HG03280 (cell line): ENCODE results near the gene LILRA1.
"Not testable (repeated sequence)": the region's sequence is repeated elsewhere in the genome, so short reads cannot be mapped to it uniquely, and the experiment has no call there.

ENCODE experiments used
- ATAC-seq: cut with Tn5 transposase; IDR thresholded peaks from one replicate; pipeline ENCODE4 v1.9.1; 2021; ENCODE audit warnings: mild to moderate bottlenecking, moderate library complexity; ENCODE audit not compliant: unreplicated experiment

LILRA1 gene

DNA sequence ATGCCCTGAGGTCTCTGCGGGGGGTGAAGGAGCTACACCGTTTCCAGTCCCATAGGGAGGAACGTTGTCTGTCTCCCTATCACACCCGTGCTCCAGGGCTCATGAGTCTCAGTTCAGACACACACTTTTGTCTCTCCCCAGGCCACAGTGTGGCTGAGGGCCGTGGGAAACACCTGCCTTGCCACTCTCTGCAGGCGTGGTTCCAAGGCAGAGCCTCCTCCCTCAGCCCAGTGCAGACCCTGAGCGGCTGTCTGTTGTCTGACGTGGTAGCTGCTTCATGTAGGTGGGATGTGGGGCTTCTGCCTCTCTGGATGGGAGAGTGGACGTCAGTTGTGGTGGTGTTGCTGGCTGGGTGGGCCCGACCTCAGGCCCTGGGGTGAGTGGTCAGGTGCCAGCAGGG lies 30.8 kb downstream of the LILRA1 start:
- not testable (repeated sequence) for ATAC-seq

DNA sequence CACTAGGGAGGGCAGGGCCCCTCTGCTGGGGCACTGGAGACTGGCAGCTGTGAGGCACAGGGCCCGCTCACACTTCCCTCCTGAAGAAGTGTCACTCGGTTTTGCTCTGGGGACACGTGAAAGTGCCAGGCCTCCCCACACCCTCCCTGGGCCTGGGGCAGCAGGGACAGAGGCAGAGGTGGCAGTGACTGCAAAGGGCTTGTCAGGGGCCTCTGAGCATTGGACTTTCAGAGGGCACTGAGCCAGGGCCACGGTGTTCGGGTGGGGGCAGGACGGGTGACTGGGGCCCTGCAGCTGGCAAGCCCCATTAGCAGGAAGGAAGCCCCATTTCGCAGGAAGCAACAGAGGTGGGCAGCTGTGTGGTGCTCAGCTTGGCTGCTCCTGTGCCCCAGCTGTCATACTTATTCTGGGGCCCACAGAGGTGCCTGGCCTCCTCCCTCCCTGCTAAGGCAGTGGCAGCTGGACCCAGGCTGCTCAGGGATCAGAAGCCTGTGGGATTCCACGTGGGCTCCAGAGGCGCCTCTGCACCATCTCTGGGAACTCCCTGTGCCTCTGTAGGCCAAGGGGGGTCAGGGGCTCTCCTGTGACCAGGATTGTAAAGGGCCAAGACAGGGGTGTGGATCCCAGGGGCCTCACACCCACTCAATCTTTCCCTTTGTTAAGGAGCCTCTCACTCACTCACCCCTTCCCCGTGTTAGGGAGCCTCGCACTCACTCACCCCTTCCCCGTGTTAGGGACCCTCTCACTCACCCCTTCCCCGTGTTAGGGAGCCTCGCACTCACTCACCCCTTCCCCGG lies 31.7 kb downstream of the LILRA1 start:
- ATAC-seq: not testable (repeated sequence)

DNA sequence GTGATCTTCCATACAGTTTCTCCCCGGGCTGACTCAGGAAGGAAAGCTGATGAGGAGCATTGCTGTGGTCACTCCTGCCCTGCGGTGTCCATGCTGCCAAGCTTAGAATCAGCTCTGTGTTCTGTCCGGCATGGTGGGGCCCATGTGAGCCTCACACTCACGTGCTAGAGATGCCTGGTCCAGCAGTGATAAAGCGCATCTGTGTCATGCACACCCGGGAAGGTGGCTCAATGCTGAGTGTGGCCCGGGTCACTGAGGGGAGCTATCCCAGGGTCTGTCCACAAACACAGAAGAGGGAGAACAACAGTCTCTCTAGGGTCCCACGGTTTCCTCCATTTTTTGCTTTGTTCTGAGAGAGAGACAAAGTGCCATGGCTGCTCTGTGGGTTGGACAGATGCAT lies 33.3 kb downstream of the LILRA1 start:
- ATAC-seq: no peak

DNA sequence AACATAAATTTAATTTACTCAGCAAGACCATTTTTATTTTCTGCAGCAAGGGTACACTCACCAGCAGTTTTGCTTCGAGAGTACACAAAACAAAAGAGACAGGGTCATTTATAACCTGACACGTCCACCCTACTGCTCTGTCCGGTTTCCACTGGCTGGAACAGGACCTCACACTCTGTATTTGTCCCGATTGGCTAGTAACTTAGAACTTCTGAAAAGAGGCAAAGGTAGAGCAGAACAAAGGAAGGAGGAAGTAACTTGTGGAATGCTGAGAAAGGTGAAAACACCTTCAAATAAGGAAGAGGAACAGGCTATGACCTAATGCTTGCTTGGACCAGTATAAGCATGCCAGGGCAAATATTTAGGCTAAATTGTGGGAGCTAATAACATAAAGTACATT lies 34.5 kb downstream of the LILRA1 start:
- not testable (repeated sequence) for ATAC-seq

DNA sequence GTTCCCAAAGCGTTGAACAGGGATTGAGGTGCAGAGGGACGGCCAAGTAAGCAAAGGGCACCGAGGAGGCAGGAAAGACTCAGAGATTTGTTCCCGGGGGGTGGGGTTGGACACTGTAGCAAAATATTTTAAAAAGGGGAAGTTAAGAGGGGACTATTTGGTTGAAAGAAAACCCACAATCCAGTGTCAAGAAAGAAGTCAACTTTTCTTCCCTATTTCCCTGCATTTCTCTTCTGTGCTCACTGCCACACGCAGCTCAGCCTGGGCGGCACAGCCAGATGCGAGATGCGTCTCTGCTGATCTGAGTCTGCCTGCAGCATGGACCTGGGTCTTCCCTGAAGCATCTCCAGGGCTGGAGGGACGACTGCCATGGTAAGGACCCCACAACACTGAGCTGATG lies 36.8 kb downstream of the LILRA1 start, which contains the start of gene LILRB1:
TSS of gene LILRB1 (plus strand) at position 223 of the 400 bp plus-strand sequence. CDS start 590 bp downstream, outside the sequence.
- ATAC-seq: not testable (repeated sequence)

DNA sequence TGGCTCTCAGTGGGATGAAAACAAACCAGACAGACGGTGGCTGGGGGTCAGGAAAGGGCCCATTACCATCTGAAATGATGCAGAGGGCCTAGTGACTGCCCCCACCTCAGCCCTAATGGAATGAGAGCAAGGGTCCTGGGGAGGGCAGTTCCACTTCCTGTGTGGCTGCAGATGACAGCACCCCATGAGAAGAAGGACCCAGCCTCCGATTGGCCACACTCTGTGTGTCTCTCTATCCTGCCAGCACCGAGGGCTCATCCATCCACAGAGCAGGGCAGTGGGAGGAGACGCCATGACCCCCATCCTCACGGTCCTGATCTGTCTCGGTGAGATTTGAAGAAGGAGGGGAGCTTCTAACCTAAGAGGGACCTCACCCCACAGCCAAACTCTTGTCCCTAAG lies 37.4 kb downstream of the LILRA1 start:
- no peak for ATAC-seq

DNA sequence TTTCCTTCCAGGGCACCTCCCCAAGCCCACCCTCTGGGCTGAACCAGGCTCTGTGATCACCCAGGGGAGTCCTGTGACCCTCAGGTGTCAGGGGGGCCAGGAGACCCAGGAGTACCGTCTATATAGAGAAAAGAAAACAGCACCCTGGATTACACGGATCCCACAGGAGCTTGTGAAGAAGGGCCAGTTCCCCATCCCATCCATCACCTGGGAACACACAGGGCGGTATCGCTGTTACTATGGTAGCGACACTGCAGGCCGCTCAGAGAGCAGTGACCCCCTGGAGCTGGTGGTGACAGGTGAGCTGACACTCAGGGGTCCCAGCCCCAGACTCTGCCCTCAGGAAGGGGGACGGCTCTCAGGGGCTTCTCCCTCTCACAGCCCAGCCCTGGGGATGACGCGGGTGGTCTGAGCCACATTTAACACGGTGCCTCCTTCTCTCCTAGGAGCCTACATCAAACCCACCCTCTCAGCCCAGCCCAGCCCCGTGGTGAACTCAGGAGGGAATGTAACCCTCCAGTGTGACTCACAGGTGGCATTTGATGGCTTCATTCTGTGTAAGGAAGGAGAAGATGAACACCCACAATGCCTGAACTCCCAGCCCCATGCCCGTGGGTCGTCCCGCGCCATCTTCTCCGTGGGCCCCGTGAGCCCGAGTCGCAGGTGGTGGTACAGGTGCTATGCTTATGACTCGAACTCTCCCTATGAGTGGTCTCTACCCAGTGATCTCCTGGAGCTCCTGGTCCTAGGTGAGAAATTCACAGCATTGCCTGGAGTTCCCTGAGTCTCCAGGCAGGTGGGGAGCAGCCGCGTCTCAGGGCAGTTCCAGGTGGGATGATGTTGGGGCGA lies 38.3 kb downstream of the LILRA1 start:
- not testable (repeated sequence) for ATAC-seq

DNA sequence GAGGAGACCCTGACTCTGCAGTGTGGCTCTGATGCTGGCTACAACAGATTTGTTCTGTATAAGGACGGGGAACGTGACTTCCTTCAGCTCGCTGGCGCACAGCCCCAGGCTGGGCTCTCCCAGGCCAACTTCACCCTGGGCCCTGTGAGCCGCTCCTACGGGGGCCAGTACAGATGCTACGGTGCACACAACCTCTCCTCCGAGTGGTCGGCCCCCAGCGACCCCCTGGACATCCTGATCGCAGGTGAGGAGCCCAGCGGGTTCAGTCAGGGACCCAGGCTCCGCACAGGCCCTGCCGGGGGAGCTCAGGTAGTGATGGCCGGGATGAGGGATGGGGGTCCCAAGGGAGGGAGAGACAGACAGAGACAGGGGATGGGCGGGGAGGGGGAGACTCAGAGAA lies 39.1 kb downstream of the LILRA1 start:
- not testable (repeated sequence) for ATAC-seq

DNA sequence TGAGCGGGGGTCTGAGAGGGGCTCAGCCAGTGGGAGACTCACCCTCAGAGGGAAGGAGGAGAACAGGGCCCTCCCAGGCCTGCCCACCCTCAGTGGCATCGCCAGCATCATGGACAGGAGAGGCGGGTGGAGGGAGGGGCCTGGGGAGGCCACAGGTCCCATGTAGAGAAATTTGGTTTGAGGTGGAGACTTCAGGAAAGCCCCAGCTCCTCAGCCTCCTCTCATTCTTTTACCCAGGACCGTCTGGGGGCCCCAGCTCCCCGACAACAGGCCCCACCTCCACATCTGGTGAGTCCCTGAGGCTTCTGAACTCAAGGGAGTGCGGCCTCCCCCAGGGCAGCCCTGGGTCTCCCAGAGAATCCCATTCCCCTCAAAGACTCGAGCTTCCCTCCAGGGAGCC lies 40.0 kb downstream of the LILRA1 start:
- no peak for ATAC-seq

DNA sequence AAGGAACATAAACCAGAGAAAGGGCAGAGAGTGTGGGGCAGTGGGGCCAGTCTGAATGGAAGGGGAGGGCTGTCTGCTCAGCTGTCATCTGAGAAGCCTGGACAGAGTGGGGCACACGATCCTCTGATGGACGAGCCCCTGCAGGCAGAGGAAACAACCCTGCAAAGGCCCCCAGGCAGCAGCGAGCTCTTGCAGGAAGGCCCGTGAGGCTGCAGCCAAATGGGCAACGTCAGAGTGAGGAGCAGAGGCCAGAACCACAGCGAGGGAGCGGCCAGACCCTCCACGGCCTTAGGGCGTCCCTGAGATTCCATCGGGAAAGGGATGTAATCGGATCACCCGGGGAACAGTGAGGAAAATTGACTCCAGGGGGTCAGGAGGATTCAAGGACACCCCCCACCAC lies 42.6 kb downstream of the LILRA1 start:
- not testable (repeated sequence) for ATAC-seq

DNA sequence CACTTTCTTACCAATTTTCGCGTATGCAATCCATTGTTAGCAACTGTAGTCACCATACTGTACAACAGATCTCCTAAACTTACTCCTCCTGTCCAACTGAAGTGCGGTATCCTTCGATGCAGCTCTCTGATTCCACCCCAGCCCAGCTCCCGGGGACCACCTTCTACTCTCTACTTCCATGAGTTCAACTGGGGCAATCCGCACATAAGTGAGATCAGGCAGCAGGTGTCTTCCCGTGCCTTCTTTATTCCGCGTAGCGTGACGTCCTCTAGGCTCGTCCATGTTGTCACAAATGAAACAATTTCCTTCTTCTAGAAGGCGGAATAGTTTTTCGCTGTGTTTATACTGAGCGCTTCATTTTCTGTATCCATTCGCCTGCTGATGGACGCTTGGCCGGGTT lies 45.3 kb downstream of the LILRA1 start:
- ATAC-seq: no peak

DNA sequence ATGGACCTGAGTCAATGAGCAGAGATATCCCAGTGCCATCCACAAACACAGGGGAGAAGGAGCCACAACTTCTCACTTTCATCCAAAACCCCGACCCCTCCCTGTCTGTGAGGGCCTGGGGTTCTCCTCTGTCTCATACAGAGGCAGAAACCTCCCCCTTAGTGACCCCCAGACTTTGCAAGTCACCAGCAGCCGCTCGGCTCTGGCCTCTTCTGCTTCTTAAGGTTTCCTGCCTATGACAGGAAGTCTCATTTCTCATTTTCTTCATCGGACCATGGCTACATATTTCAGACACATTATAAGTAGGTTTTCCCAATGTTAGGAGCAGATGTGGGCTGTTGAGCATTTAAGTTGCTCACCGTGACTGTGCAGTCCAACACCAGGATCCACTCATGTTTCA lies 49.5 kb downstream of the LILRA1 start:
- not testable (repeated sequence) for ATAC-seq

DNA sequence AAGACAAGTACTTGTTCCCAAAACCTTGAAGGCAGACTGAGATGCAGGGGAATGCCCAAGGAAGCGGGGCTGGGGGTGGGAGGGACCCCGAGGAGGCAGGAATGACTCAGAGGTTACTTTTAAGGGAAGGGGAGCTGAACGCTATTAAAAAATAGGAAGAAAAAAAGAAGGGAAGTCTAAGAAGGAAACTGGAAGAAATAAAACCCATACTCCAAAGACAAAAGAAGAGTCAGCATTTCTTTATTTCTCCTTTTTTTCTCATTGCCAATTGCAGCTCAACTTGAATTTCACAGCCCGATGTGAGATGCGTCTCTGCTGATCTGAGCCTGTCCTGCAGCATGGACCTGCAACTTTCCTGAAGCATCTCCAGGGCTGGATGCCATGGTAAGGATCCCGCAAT lies 50.2 kb downstream of the LILRA1 start:
- ATAC-seq: not testable (repeated sequence)

DNA sequence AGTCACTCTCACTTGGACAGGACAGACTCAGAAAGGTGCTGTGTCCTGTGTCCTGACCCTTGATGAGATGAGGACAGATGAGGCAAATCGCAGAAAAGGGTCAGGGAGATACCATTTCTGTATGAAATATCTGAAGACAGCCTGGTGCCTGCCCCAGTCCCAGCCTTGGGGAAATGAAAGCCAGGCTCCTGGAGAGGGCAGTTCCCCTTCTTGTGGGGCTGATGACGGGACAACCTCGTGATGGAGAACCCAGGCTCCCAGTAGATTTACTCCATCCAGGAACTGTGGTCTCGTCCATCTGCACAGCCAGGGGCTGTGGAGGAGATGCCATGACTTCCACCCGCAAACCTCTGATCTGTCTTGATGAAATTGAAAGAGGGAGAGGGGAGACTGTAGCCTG lies 50.6 kb downstream of the LILRA1 start:
- ATAC-seq: no peak

DNA sequence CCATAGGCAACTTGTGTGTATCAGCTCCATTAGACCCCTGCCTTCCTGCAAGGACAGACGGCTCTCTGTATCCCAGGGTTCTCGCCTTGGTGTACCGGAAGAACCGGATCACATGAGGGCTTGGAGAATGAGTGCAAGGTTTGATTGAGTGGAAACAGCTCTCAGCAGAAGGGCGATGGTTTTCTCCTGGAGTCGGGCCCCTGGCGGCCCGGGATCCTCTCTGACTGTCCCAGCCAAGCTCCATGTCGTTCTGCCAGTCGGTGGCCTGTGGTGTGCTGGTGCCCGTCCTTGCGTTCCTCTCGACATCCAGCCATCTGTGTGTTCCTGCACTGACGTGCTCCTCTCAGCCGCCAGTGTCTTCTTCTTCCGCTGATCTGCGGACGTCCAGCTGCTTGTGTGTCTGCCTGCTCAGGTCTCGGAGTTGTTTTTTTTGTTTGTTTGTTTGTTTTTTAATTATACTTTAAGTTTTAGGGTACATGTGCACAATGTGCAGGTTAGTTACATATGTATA lies 53.0 kb downstream of the LILRA1 start:
- no peak for ATAC-seq

DNA sequence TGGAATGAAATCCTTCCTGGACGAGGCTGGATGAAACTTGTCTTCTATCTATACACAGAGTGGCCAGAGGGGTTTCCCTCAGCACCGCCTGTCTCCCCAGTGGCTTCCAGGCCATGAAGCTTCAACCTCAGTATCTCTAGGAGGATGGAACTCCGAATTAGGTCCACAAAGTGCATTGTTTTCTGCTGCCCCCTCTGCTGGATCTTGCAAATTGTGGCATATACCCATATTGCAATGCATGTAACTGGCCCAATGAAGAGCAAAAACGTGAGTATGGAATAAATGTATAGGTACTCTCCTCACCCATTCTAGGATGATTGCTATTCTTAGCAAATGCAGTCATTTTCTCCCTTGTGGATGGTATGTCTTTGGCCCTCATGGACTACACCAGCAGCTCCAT lies 54.7 kb downstream of the LILRA1 start:
- ATAC-seq: no peak

DNA sequence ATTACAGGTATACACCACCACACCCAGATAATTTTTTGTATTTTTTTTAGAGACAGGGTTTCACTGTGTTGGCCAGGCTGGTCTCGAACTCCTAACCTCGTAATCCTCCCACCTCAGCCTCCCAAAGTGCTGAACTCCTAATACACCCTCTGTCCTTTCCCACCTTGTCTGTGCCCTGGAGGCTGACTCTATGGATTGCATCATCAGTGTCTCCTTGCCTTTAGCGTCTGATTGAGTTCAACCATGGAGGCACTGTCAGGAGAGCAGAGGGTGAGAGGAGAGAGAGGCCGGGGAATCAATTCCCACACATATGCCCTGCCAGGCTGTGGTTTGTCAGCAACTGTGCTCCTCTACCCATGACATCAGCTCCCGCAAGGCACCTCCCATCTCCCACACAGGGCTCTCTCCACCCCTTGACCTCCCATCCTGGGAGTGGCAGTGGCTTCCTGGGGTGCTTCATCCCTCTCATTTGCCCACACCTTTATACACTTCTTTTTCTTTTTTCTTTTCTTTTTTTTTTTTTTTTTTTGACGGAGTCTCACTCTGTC lies 56.8 kb downstream of the LILRA1 start:
- no peak for ATAC-seq
